HG02588 (cell line): Measurements from ENCODE around the gene CASKIN2.

Experiments used
- ATAC-seq: cut with Tn5 transposase; IDR thresholded peaks from one replicate; pipeline ENCODE4 v1.9.1; 2021; ENCODE audit warnings: mild to moderate bottlenecking, moderate library complexity; ENCODE audit not compliant: unreplicated experiment

Gene CASKIN2

GRCh38 chr17:75507733-75508719 is 7.3 kb downstream of the CASKIN2 start:
- no peak for ATAC-seq

- ATAC-seq, result no peak
Measured at GRCh38 chr17:75506888-75507287, 8.4 kb downstream of the CASKIN2 start.

- ATAC-seq, result no peak
Measured at GRCh38 chr17:75506134-75506533, 9.2 kb downstream of the CASKIN2 start.

GRCh38 chr17:75505640-75506039 is 9.7 kb downstream of the CASKIN2 start:
- ATAC-seq, result no peak

GRCh38 chr17:75505152-75505409 is 10.3 kb downstream of the CASKIN2 start:
- ATAC-seq, result no peak

GRCh38 chr17:75504347-75505151 is 10.8 kb downstream of the CASKIN2 start:
- ATAC-seq, result no peak

- ATAC-seq, result no peak
Measured at GRCh38 chr17:75503976-75504346, 11.4 kb downstream of the CASKIN2 start.

- ATAC-seq, result no peak
Measured at GRCh38 chr17:75503337-75503950, 11.9 kb downstream of the CASKIN2 start.

GRCh38 chr17:75502721-75503329 is 12.5 kb downstream of the CASKIN2 start:
- ATAC-seq, result no peak

- ATAC-seq, result no peak
Measured at GRCh38 chr17:75502072-75502720, 13.1 kb downstream of the CASKIN2 start.

- ATAC-seq, result no peak
Measured at GRCh38 chr17:75501378-75502071, 13.8 kb downstream of the CASKIN2 start.

GRCh38 chr17:75500419-75501216 is 14.7 kb downstream of the CASKIN2 start:
- no peak for ATAC-seq

GRCh38 chr17:75499313-75500022 is 15.9 kb downstream of the CASKIN2 start:
- ATAC-seq, result no peak

- ATAC-seq, result no peak
Measured at GRCh38 chr17:75498726-75499213, 16.6 kb downstream of the CASKIN2 start.

- ATAC-seq, result no peak
Measured at GRCh38 chr17:75498039-75498725, 17.2 kb downstream of the CASKIN2 start.

- no peak for ATAC-seq
Measured at GRCh38 chr17:75496005-75496404, 19.3 kb downstream of the CASKIN2 start.

GRCh38 chr17:75494326-75494877 is 20.9 kb downstream of the CASKIN2 start:
- ATAC-seq, result no peak
